Measurements from ENCODE around the gene ZIC2.

The ZIC2 gene

GRCh38 chr13:99959540-99960230, 21.9 kb upstream of the ZIC2 start:
- DNase-seq (ENCODE audit: low read depth in 2 of 2), result no peak

- DNase-seq (ENCODE audit: low read depth in 2 of 2), result no peak
These were observed 20.8 kb upstream of the ZIC2 start for GRCh38 chr13:99960663-99961311.

- no peak for DNase-seq (ENCODE audit: low read depth in 2 of 2)
These were observed 19.9 kb upstream of the ZIC2 start for GRCh38 chr13:99961636-99962035.

- DNase-seq (ENCODE audit: low read depth in 2 of 2), result no peak
These were observed 19.3 kb upstream of the ZIC2 start for GRCh38 chr13:99962242-99962641.

GRCh38 chr13:99963816-99964339, 17.7 kb upstream of the ZIC2 start:
- no peak for DNase-seq (ENCODE audit: low read depth in 2 of 2)

GRCh38 chr13:99965329-99966000, 16.1 kb upstream of the ZIC2 start:
- DNase-seq (ENCODE audit: low read depth in 2 of 2), result no peak

GRCh38 chr13:99966064-99966805, 15.3 kb upstream of the ZIC2 start:
- DNase-seq (ENCODE audit: low read depth in 2 of 2), result no peak

GRCh38 chr13:99967498-99967868, 14.1 kb upstream of the ZIC2 start:
- DNase-seq (ENCODE audit: low read depth in 2 of 2), result no peak

- no peak for DNase-seq (ENCODE audit: low read depth in 2 of 2)
These were observed 13.6 kb upstream of the ZIC2 start for GRCh38 chr13:99967869-99968520.

GRCh38 chr13:99968521-99969452, 12.8 kb upstream of the ZIC2 start:
- no peak for DNase-seq (ENCODE audit: low read depth in 2 of 2)

- no peak for DNase-seq (ENCODE audit: low read depth in 2 of 2)
These were observed 12.1 kb upstream of the ZIC2 start for GRCh38 chr13:99969453-99969918.

GRCh38 chr13:99969919-99970650, 11.5 kb upstream of the ZIC2 start:
- no peak for DNase-seq (ENCODE audit: low read depth in 2 of 2)

- DNase-seq (ENCODE audit: low read depth in 2 of 2), result no peak
These were observed 10.7 kb upstream of the ZIC2 start for GRCh38 chr13:99970651-99971575.

- no peak for DNase-seq (ENCODE audit: low read depth in 2 of 2)
These were observed 9.9 kb upstream of the ZIC2 start, which contains the start of gene ZIC5 for GRCh38 chr13:99971576-99972189. TSS of gene ZIC5 (minus strand) at chr13:99971767. CDS start at chr13:99971603, 164 bp downstream.

- DNase-seq (ENCODE audit: low read depth in 2 of 2), result no peak
These were observed 9.3 kb upstream of the ZIC2 start for GRCh38 chr13:99972190-99972731.

- DNase-seq (ENCODE audit: low read depth in 2 of 2), result no peak
These were observed 8.3 kb upstream of the ZIC2 start for GRCh38 chr13:99973163-99973807.

GRCh38 chr13:99973808-99974185, 7.8 kb upstream of the ZIC2 start:
- no peak for DNase-seq (ENCODE audit: low read depth in 2 of 2)

All from stimulated activated CD8-positive, alpha-beta memory T cell treated with anti-CD3 and anti-CD28 coated beads, Interleukin-2, amount 100 ng/mL, for 48 hours (primary cell).